Epithelial cell of prostate (primary cell): ENCODE data around the gene LDLRAP1.

Source experiments
- DNase-seq: peaks from one replicate; pipeline ENCODE4 v3.0.0-alpha.2; 2011; ENCODE audit warnings: low read depth, low spot score
- H3K27ac ChIP-seq: fragments of 450-650 bp; 2 replicates; pipeline ENCODE4 v1.5.1; 2017; ENCODE audit warnings: mild to moderate bottlenecking

The LDLRAP1 gene

GRCh38 chr1:25540750-25541342 is 2.6 kb upstream of the LDLRAP1 start:
- no peak overlapping the region for H3K27ac ChIP-seq
- no peak for DNase-seq

DNA sequence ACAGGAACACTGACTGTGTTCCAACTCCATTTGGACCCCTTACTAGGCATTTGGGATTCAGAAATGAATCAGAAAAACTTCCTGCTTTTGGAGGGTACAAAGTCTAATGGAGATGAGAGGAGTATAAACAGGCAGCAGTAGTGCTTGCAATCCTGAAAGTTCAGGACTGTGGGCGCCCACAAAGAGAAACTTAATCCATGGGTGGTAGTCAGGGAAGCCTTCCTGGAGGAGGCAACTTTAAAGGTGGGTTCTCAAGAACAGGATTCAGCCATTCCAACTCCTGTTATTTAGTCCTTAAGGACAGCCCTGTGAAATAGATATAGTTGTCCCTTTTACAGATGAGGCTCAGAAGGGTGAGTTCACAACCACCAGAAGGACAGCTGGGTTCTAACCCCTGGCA is 2.0 kb upstream of the LDLRAP1 start:
- H3K27ac ChIP-seq, result no peak overlapping the region
- DNase-seq, result no peak

DNA sequence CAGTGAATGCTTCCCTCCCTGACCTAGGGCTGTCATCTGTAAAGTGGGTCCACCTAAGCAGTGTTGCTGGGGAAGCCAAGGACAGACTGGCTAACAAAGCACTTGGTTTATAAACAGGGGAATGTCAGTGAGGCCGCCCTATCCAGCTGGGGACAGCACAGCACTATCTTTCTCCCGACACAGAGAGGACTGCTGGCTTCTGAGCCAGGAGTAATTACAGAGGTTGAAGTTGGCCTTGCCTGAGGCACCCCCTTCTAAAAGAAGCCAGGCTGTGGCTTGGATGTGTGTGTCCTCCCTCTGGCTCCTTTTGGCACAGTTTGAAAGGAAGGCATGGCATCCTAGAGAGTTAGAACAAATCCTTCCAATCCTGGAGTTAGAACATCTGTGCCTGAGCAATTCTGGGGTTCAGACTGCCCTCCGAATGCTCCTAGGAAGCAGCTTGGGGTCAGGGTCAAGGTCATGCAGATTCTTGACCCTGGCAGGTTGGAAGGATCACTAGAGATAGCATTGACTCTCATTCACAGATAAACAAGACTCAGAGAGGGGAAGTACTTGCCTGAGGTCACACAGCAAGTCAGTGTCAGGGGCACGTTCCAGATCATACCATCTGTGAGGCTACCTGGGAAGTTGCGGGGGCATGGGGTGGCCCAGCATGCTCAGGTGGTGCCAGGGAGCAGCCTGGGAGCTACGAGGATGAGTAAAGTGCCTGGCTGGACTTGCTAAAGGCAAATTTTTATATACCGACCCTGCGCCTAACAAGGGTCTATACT is 1.3 kb upstream of the LDLRAP1 start:
- DNase-seq, result no peak
- no peak overlapping the region for H3K27ac ChIP-seq

DNA sequence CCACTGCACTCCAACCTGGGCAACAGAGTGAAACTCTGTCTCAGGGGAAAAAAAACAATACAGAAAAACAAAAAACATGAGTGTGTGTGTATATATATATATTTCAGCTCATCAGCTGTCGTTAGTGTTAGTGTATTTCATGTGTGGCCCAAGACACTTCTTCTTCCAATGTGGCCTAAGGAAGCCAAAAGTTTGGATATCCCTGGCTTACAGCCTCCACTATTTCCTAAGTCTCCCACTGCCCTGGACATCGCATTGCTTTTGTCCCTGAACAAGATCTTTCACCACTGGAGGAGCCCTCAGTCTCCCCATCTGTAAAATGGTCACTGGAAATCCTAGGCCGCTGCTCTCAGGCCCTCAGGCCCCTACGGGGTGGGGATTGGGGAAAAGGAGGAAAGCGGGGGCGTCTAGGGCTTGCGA is 391 bp upstream of the LDLRAP1 start:
- DNase-seq, result no peak

GRCh38 chr1:25544243-25544764 is 898 bp downstream of the LDLRAP1 start:
- DNase-seq, result no peak
- H3K27ac ChIP-seq, result peak overlapping the region; percentile 43

More for the DNA sequence above, 391 bp upstream of the LDLRAP1 start:
- no peak overlapping the region for H3K27ac ChIP-seq

- DNase-seq, result no peak
- no peak overlapping the region for H3K27ac ChIP-seq
Observed at GRCh38 chr1:25544819-25545218, 1.4 kb downstream of the LDLRAP1 start.

GRCh38 chr1:25545767-25546166 is 2.4 kb downstream of the LDLRAP1 start:
- H3K27ac ChIP-seq, result no peak overlapping the region
- no peak for DNase-seq

DNA sequence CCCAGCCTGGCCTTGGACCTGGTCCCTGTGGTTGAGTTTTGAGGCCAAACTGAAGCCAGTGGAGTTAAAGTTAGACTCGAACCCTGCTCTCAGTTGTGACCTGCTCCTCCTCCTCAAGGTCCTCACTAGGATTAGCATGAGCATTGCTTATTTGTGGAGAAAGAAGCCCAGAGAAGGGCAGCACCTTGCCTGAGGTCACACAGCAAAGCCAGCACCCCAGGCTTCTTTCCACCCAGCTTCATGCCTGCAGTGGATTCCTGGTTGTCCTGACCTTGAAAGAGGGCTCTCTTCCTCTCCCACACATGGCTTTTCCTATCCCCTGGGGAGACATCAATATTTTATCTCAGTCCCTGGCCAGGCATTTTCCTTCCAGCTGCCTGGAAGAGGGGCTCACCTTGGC is 2.8 kb downstream of the LDLRAP1 start:
- H3K27ac ChIP-seq, result no peak overlapping the region
- no peak for DNase-seq

- DNase-seq, result no peak
- H3K27ac ChIP-seq, result no peak overlapping the region
Observed at GRCh38 chr1:25548601-25549000, 5.2 kb downstream of the LDLRAP1 start.

DNA sequence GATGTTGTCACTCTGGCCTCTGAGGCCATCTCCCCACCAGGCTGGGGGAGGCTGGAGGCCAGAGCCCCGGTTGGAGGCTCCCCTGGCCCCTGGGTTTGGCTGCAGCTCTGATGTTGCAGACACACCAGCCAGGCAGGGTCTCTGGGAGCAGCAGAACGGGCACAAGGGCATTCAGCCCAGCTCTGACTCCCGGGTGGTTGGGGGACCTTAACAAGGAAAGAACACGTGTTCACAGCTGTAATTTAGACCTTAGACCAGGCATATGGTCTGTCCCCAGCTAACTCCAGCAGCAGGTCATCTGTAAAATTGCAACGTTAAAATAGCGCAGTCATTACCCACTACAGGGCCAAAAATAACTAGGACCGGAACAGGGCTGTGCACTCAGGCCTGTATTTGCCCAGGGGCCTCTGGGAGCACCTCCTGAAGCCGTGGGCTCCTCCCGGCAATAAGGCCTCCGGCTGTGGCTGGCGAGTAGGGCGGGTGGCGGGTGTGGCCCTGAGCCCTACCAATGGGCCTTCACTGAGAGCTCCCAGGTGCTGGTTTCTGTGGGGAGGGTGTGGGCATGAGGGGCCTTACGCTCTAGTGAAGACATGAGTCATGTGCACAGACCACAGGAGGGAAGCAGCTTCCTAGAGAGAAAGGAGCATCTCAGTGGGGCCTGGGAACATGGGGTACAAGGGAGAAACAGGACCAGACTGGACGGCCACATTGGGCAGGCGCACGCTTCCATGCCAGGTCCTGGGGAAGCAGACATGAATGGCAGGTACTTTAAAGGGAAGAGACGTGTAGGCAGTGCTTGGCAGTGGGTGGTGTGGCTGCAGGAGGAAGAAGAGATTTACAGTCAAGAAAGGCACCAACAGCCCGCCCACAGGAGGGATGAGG is 6.1 kb downstream of the LDLRAP1 start:
- H3K27ac ChIP-seq, result peak overlapping the region; percentile 33
- peak; percentile 50 for DNase-seq

- peak overlapping the region; percentile 33 for H3K27ac ChIP-seq
- DNase-seq, result no peak
Observed at GRCh38 chr1:25550155-25550506, 6.7 kb downstream of the LDLRAP1 start.

- H3K27ac ChIP-seq, result no peak overlapping the region
Observed at GRCh38 chr1:25550683-25551310, 7.4 kb downstream of the LDLRAP1 start.

DNA sequence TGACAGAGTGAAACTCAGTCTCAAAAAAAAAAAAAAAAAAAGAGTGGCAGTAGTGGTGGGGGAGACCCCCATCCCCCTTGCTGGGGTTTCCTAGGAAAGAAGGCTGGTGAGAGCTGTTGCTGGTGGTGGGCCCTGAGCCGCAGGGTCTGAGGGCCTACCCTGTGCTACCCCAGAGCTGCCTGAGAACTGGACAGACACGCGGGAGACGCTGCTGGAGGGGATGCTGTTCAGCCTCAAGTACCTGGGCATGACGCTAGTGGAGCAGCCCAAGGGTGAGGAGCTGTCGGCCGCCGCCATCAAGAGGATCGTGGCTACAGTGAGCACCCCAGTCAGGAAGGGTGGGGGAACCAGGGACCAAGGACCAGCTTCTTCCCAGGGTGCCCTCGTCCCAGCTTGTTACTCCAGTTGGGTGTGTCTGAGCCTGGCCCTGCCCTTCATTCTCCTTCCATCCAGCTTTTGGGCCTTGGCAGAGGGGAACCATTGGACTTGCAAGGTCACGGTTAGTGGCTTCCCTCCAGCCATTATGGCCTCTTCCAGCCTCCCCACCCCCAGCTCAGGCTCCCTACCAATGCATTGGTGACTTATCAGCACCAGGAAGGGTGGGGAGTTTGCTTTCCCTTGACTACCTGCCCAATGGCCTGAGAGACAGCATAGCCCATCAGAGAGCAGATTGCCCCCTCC is 10.5 kb downstream of the LDLRAP1 start:
- DNase-seq, result no peak
- H3K27ac ChIP-seq, result no peak overlapping the region

More at GRCh38 chr1:25550683-25551310, 7.4 kb downstream of the LDLRAP1 start:
- DNase-seq, result no peak

DNA sequence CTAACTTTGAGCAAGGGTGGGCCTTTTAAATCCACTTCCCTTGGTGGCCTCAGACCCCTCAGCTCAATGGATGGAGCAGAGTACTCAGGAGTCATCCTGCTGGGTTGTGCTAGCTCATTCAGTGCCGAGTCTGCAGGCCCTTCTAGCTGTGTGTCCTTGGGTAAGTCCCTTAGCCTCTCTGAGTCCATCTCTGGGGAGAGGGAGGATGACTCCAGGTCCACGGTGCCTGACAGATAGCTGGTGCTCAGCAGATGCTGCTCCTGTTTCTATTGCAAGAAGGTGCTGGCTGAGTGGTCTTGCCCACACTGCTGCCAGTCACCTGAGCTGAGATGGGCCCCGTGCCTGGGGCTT is 11.0 kb downstream of the LDLRAP1 start:
- H3K27ac ChIP-seq, result no peak overlapping the region

GRCh38 chr1:25554886-25555752 is 11.7 kb downstream of the LDLRAP1 start:
- H3K27ac ChIP-seq, result no peak overlapping the region
- DNase-seq, result no peak

More for the DNA sequence above, 11.0 kb downstream of the LDLRAP1 start:
- no peak for DNase-seq

- no peak overlapping the region for H3K27ac ChIP-seq
- no peak for DNase-seq
Observed at GRCh38 chr1:25555753-25556092, 12.3 kb downstream of the LDLRAP1 start.

- peak overlapping the region; percentile 47 for H3K27ac ChIP-seq
- no peak for DNase-seq
Observed at GRCh38 chr1:25556132-25556670, 12.8 kb downstream of the LDLRAP1 start.

GRCh38 chr1:25556791-25557476 is 13.5 kb downstream of the LDLRAP1 start:
- H3K27ac ChIP-seq, result peak overlapping the region; percentile 47
- peak; percentile 31 for DNase-seq
